OCI-LY7 (cell line): ENCODE results near the gene FLAD1. TPM values are rescaled to one million over a fixed set of nuclear protein-coding genes. Genes with fewer than 3 reads are reported as not detected.
A peak's percentile ranks its signal among the peaks of the same experiment; 100 is the strongest.

Source experiments
- BruUV-seq: library from RNA; stranded (reverse); fragments of 400-500 nt; replicated peaks from 2 replicates; lab custom pipeline; 2021; lab: Mats Ljungman, UMichigan
- CTCF ChIA-PET: fragments of 300-600 bp; sonication (Branson Sonifier 250); formaldehyde crosslinking; loops from one replicate; lab custom pipeline; 2022; ENCODE audit warnings: antibody characterized with exemption; ENCODE audit not compliant: unreplicated experiment; lab: Charles Lee
- POLR2A ChIA-PET: fragments of 300-600 bp; sonication (Branson Sonifier 250); formaldehyde crosslinking; loops from one replicate; lab custom pipeline; 2022; ENCODE audit warnings: antibody characterized with exemption; lab: Charles Lee
- DNase-seq: peaks from one replicate; pipeline ENCODE4 v3.0.0-alpha.2; 2015; ENCODE audit warnings: low spot score
- H2AFZ ChIP-seq: fragments of 200-600 bp; sonication (generic), shearing (Covaris generic); 2 replicates; pipeline ENCODE4 v1.6.1; 2014; ENCODE audit warnings: mild to moderate bottlenecking, antibody characterized with exemption, low read length, moderate library complexity
- H3K27ac ChIP-seq: fragments of 200-600 bp; sonication (generic); 2 replicates; pipeline ENCODE4 v1.5.1; 2014; ENCODE audit warnings: mixed run types, low read depth, mild to moderate bottlenecking, moderate library complexity, low read length, inconsistent platforms; ENCODE audit not compliant: poor library complexity, severe bottlenecking
- H3K36me3 ChIP-seq: fragments of 200-600 bp; sonication (generic); 2 replicates; pipeline ENCODE4 v1.6.1; 2014; ENCODE audit warnings: mild to moderate bottlenecking, antibody characterized with exemption, low read length, moderate library complexity, mixed read lengths; ENCODE audit not compliant: insufficient read depth
- H3K4me1 ChIP-seq: fragments of 200-600 bp; sonication (generic); 2 replicates; pipeline ENCODE4 v1.5.1; 2014; ENCODE audit warnings: mild to moderate bottlenecking, low read length; ENCODE audit not compliant: insufficient read depth, poor library complexity, severe bottlenecking
- H3K4me2 ChIP-seq: fragments of 200-600 bp; sonication (generic); 2 replicates; pipeline ENCODE4 v1.6.1; 2014; ENCODE audit warnings: mild to moderate bottlenecking, low read length
- H3K4me3 ChIP-seq: fragments of 200-600 bp; sonication (generic); 2 replicates; pipeline ENCODE4 v1.5.1; 2014; ENCODE audit warnings: mild to moderate bottlenecking, low read depth, low read length; ENCODE audit not compliant: poor library complexity, severe bottlenecking
- H3K79me2 ChIP-seq: fragments of 200-600 bp; sonication (generic); 2 replicates; pipeline ENCODE4 v1.6.1; 2016; ENCODE audit warnings: low read depth, mild to moderate bottlenecking, low read length, moderate library complexity, mixed read lengths; ENCODE audit not compliant: insufficient read depth
- H3K9me2 ChIP-seq: fragments of 200-600 bp; sonication (generic); 2 replicates; pipeline ENCODE4 v1.6.1; 2016; ENCODE audit warnings: mild to moderate bottlenecking, low read length, mixed read lengths; ENCODE audit not compliant: insufficient read depth
- H3K9me3 ChIP-seq: fragments of 200-600 bp; sonication (generic); 2 replicates; pipeline ENCODE4 v1.6.1; 2014; ENCODE audit warnings: mild to moderate bottlenecking, mixed run types, low read length, mixed read lengths
- H4K20me1 ChIP-seq: fragments of 200-600 bp; sonication (generic); 2 replicates; pipeline ENCODE4 v1.6.1; 2014; ENCODE audit warnings: mild to moderate bottlenecking, antibody characterized with exemption, low read length, moderate library complexity, mixed read lengths; ENCODE audit not compliant: insufficient read depth
- CTCF ChIP-seq: fragments of 200-600 bp; sonication (generic); conservative IDR thresholded peaks from 2 replicates; pipeline ENCODE4 v1.5.1; 2014; ENCODE audit warnings: mild to moderate bottlenecking, antibody characterized with exemption, low read length, moderate library complexity, mixed read lengths
- EZH2phosphoT487 ChIP-seq: fragments of 200-600 bp; sonication (generic); IDR thresholded peaks from 2 replicates; pipeline ENCODE4 v1.6.1; 2018; ENCODE audit warnings: low read depth, borderline replicate concordance, mild to moderate bottlenecking, mixed run types, antibody characterized with exemption, low read length, moderate library complexity, mixed read lengths
- intact Hi-C: fragments of 100-400 bp; cut with micrococcal nuclease; formaldehyde crosslinking; loops from one replicate; pipeline ENCODE4 v1.10.0; 2022; ENCODE audit not compliant: unreplicated experiment
- total RNA-seq, 2 experiments: library from RNA; depleted of rRNA in 1 of 2; stranded (reverse); fragments of >200 nt in 1 of 2; shearing (Covaris generic) in 1 of 2; gene quantifications; 2 replicates each; pipeline ENCODE4 v1.2.3, GENCODE V29; 2014 to 2022

The FLAD1 gene
- total RNA-seq, 2 experiments from 2014 or later, result 52.7 to 57.9 TPM

GRCh38 chr1:154937085-154937987 lies 45.8 kb upstream of the FLAD1 start:
- peak; percentile 91 for DNase-seq
- BruUV-seq, result TSS peak; percentile 99

GRCh38 chr1:154937988-154938386 lies 45.2 kb upstream of the FLAD1 start:
- Histone ChIP-seq H3K36me3 (no peaks in the 10 kb centered on the region), H3K4me2 (peak overlapping the region; percentile 99), H2AFZ (no peak overlapping the region), H3K79me2 (peaks cover 47% of the 10 kb centered on the region), H3K4me3 (peak overlapping the region; percentile 74), H3K9me3 (no peaks in the 10 kb centered on the region), H3K27ac (peak overlapping the region; percentile 92), H3K9me2 (no peaks in the 10 kb centered on the region), H3K4me1 (peaks cover 68% of the 10 kb centered on the region), H4K20me1 (no peaks in the 10 kb centered on the region)
- intact Hi-C loops, result loop anchor here (2.0 kb wide), 1 partner anchor 379 kb away; the partner anchor contains the start of gene UBE2Q1
- ChIA-PET CTCF (no interaction called here), POLR2A (interaction anchor here (0.6 to 1.2 kb wide), 3 partner anchors 23 to 133 kb away, joined by 3 to 5 read pairs (median 3); no protein-coding TSS in a partner anchor)
- BruUV-seq, result no TSS peak
- no peak for TF ChIP-seq EZH2phosphoT487
- no peak for TF ChIP-seq CTCF
- DNase-seq, result no peak

More at GRCh38 chr1:154937085-154937987, 45.8 kb upstream of the FLAD1 start:
- ChIA-PET CTCF (no interaction called here), POLR2A (interaction anchor here (0.6 to 1.4 kb wide), 5 partner anchors 19 to 268 kb away, joined by 3 to 5 read pairs (median 4); partner anchors contain the start of gene PBXIP1)
- no peak for TF ChIP-seq EZH2phosphoT487
- peak; percentile 62 for TF ChIP-seq CTCF
- Histone ChIP-seq H3K79me2 (peaks cover 47% of the 10 kb centered on the region), H3K4me1 (peaks cover 61% of the 10 kb centered on the region), H3K9me2 (no peaks in the 10 kb centered on the region), H3K4me3 (peak overlapping the region; percentile 74), H4K20me1 (no peaks in the 10 kb centered on the region), H3K9me3 (no peaks in the 10 kb centered on the region), H2AFZ (peak overlapping the region; percentile 46; the same call in 1 of the 2 replicates), H3K4me2 (peak overlapping the region; percentile 99), H3K36me3 (no peaks in the 10 kb centered on the region), H3K27ac (peak overlapping the region; percentile 92)
- intact Hi-C loops, result loop anchor here (2.0 kb wide), 1 partner anchor 379 kb away; the partner anchor contains the start of gene UBE2Q1
